Head of caudate nucleus (tissue), 42 donors: ENCODE data around the gene AP3D1.

ENCODE experiments used
- DNase-seq, 42 donors: peaks; one replicate each; pipeline versions ENCODE4 v3.0.0 to v3.0.0-alpha.2; 2020 to 2021; ENCODE audit warnings: mixed read lengths in 7 of 42
- intact Hi-C: fragments of 100-400 bp; cut with DNase I; formaldehyde crosslinking; loops from one replicate; pipeline ENCODE4 v1.15.0; 2022

AP3D1 gene

GRCh38 chr19:2118438-2118837, 32.9 kb downstream of the AP3D1 start:
- intact Hi-C loops, result no loop called here
- DNase-seq, result no peak

- DNase-seq, result peak in 16 of 42 donors; percentile 6 to 62 (median 48)
- intact Hi-C loops, result no loop called here
These were observed 34.0 kb downstream of the AP3D1 start for GRCh38 chr19:2117215-2117960.

GRCh38 chr19:2116507-2116906, 34.9 kb downstream of the AP3D1 start:
- DNase-seq, result no peak
- intact Hi-C loops, result no loop called here

GRCh38 chr19:2115911-2116426, 35.4 kb downstream of the AP3D1 start:
- no peak for DNase-seq
- intact Hi-C loops, result no loop called here

GRCh38 chr19:2115324-2115723, 36.0 kb downstream of the AP3D1 start:
- DNase-seq, result no peak
- intact Hi-C loops, result no loop called here

GRCh38 chr19:2114821-2115220, 36.5 kb downstream of the AP3D1 start:
- no peak for DNase-seq
- intact Hi-C loops, result no loop called here

- DNase-seq, result no peak
- intact Hi-C loops, result no loop called here
These were observed 37.1 kb downstream of the AP3D1 start for GRCh38 chr19:2114218-2114617.

- intact Hi-C loops, result no loop called here
- DNase-seq, result no peak
These were observed 37.7 kb downstream of the AP3D1 start for GRCh38 chr19:2113439-2114211.

GRCh38 chr19:2112516-2113320, 38.6 kb downstream of the AP3D1 start:
- intact Hi-C loops, result no loop called here
- no peak for DNase-seq

GRCh38 chr19:2111886-2112285, 39.5 kb downstream of the AP3D1 start:
- no peak for DNase-seq
- intact Hi-C loops, result no loop called here

GRCh38 chr19:2111425-2111824, 39.9 kb downstream of the AP3D1 start:
- DNase-seq, result no peak
- intact Hi-C loops, result no loop called here

GRCh38 chr19:2110822-2111221, 40.5 kb downstream of the AP3D1 start:
- intact Hi-C loops, result no loop called here
- DNase-seq, result no peak

- intact Hi-C loops, result no loop called here
- DNase-seq, result no peak
These were observed 42.1 kb downstream of the AP3D1 start for GRCh38 chr19:2109046-2109864.

- no peak for DNase-seq
- intact Hi-C loops, result no loop called here
These were observed 42.9 kb downstream of the AP3D1 start for GRCh38 chr19:2108251-2109016.

- no peak for DNase-seq
- intact Hi-C loops, result loop anchor here (5.0 kb wide), 1 partner anchor 44 kb away; no protein-coding TSS in a partner anchor
These were observed 48.2 kb downstream of the AP3D1 start for GRCh38 chr19:2103045-2103707.

- intact Hi-C loops, result loop anchor here (5.0 kb wide), 1 partner anchor 46 kb away; no protein-coding TSS in a partner anchor
- DNase-seq, result peak in 37 of 42 donors; percentile 28 to 86 (median 60)
These were observed 49.7 kb downstream of the AP3D1 start for GRCh38 chr19:2101417-2102335.
